Smooth muscle cell (in vitro differentiated cells): ENCODE data around the gene CPM. TPM values are rescaled to one million over a fixed set of nuclear protein-coding genes. Genes with fewer than 3 reads are reported as not detected.
A peak's percentile ranks its signal among the peaks of the same experiment; 100 is the strongest.

Source experiments
- DNase-seq: peaks from one replicate; lab custom pipeline; 2025; ENCODE audit not compliant: unreplicated experiment; lab: John Stamatoyannopoulos, UW
- H2AFZ ChIP-seq: fragments of 200-600 bp; sonication (generic); 2 replicates; pipeline ENCODE4 v1.6.0; 2016; ENCODE audit warnings: antibody characterized with exemption, low read depth, mild to moderate bottlenecking
- H3F3A ChIP-seq: fragments of 200-600 bp; sonication (generic); 2 replicates; pipeline ENCODE4 v1.6.0; 2017; ENCODE audit warnings: antibody characterized with exemption, low read depth
- H3K27ac ChIP-seq: fragments of 200-600 bp; sonication (generic); 2 replicates; pipeline ENCODE4 v1.5.1; 2016; ENCODE audit warnings: low read depth, mild to moderate bottlenecking
- H3K27me3 ChIP-seq: fragments of 200-600 bp; sonication (generic); 2 replicates; pipeline ENCODE4 v1.6.1; 2016; ENCODE audit warnings: low read depth, mild to moderate bottlenecking
- H3K36me3 ChIP-seq: fragments of 200-600 bp; sonication (generic); 2 replicates; pipeline ENCODE4 v1.5.1; 2016; ENCODE audit warnings: low read depth
- H3K4me1 ChIP-seq: fragments of 200-600 bp; sonication (generic); 2 replicates; pipeline ENCODE4 v1.5.1; 2016; ENCODE audit warnings: low read depth
- H3K4me2 ChIP-seq: fragments of 200-600 bp; sonication (generic); 2 replicates; pipeline ENCODE4 v1.6.0; 2016; ENCODE audit warnings: mild to moderate bottlenecking
- H3K4me3 ChIP-seq: fragments of 200-600 bp; sonication (generic); 2 replicates; pipeline ENCODE4 v1.5.1; 2016; ENCODE audit warnings: mild to moderate bottlenecking
- H3K79me2 ChIP-seq: fragments of 200-600 bp; sonication (generic); 2 replicates; pipeline ENCODE4 v1.6.0; 2016; ENCODE audit warnings: low read depth, mild to moderate bottlenecking
- H3K9ac ChIP-seq: fragments of 200-600 bp; sonication (generic); 2 replicates; pipeline ENCODE4 v1.6.0; 2016; ENCODE audit warnings: low read depth
- H3K9me3 ChIP-seq: fragments of 200-600 bp; sonication (generic); replicated peaks from 2 replicates; pipeline ENCODE4 v1.5.1; 2016; ENCODE audit warnings: low read depth
- H4K20me1 ChIP-seq: fragments of 200-600 bp; sonication (generic); 2 replicates; pipeline ENCODE4 v1.6.0; 2016; ENCODE audit warnings: low read depth
- WGBS: methylation state at CpG from one replicate; pipeline ENCODE4 v1.1.7; 2016; ENCODE audit warnings: low lambda C conversion rate; 5-methylcytosine and 5-hydroxymethylcytosine counted together
- polyA plus RNA-seq: library from polyadenylated mRNA; unstranded; fragments of >200 nt; fragmentation: Nextera tagmentation; extraction: Ambion mirVana; gene quantifications from 2 replicates; pipeline ENCODE4 v1.2.1, GENCODE V29; 2016
- total RNA-seq: library from RNA; depleted of rRNA; stranded (reverse); fragments of >200 nt; gene quantifications from 2 replicates; pipeline ENCODE4 v1.2.3, GENCODE V29; 2014
- TF ChIP-seq, protein P1 (sequence below): fragments of 200-600 bp; sonication (generic); IDR thresholded peaks from 2 replicates; pipeline ENCODE4 v1.5.1; 2017; ENCODE audit warnings: borderline replicate concordance, mild to moderate bottlenecking, antibody characterized with exemption; ENCODE audit not compliant: insufficient read depth, poor library complexity, severe bottlenecking

The CPM gene
- total and polyA plus RNA-seq, 2 experiments from 2014 or later = 0.57 to 6.2 TPM

GRCh38 chr12:68871921-68872320 is 61.0 kb downstream of the CPM start:
- Histone ChIP-seq H2AFZ (no peak overlapping the region), H3K9ac (no peak overlapping the region), H3K4me1 (no peaks in the 10 kb centered on the region), H3F3A (no peaks in the 10 kb centered on the region), H4K20me1 (no peaks in the 10 kb centered on the region), H3K27ac (no peak overlapping the region), H3K4me3 (no peak overlapping the region), H3K36me3 (no peaks in the 10 kb centered on the region), H3K79me2 (no peaks in the 10 kb centered on the region), H3K4me2 (no peak overlapping the region), H3K9me3 (no peaks in the 10 kb centered on the region), H3K27me3 (peaks cover 20% of the 10 kb centered on the region)
- TF ChIP-seq, protein P1, sequence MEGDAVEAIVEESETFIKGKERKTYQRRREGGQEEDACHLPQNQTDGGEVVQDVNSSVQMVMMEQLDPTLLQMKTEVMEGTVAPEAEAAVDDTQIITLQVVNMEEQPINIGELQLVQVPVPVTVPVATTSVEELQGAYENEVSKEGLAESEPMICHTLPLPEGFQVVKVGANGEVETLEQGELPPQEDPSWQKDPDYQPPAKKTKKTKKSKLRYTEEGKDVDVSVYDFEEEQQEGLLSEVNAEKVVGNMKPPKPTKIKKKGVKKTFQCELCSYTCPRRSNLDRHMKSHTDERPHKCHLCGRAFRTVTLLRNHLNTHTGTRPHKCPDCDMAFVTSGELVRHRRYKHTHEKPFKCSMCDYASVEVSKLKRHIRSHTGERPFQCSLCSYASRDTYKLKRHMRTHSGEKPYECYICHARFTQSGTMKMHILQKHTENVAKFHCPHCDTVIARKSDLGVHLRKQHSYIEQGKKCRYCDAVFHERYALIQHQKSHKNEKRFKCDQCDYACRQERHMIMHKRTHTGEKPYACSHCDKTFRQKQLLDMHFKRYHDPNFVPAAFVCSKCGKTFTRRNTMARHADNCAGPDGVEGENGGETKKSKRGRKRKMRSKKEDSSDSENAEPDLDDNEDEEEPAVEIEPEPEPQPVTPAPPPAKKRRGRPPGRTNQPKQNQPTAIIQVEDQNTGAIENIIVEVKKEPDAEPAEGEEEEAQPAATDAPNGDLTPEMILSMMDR = peak; percentile 19
- WGBS = 81% methylated on average over 6 of the region's 6 CpGs
- no peak for DNase-seq

GRCh38 chr12:68871396-68871795 is 61.6 kb downstream of the CPM start:
- Histone ChIP-seq H4K20me1 (no peaks in the 10 kb centered on the region), H3K4me3 (no peak overlapping the region), H2AFZ (no peak overlapping the region), H3K27me3 (peaks cover 20% of the 10 kb centered on the region), H3K9ac (no peak overlapping the region), H3K36me3 (no peaks in the 10 kb centered on the region), H3K9me3 (no peaks in the 10 kb centered on the region), H3F3A (no peaks in the 10 kb centered on the region), H3K79me2 (no peaks in the 10 kb centered on the region), H3K27ac (no peak overlapping the region), H3K4me2 (no peak overlapping the region), H3K4me1 (no peaks in the 10 kb centered on the region)
- no peak for DNase-seq
- TF ChIP-seq, protein P1 = no peak
- 84% methylated on average over 8 of the region's 8 CpGs for WGBS

- H3K9me3 ChIP-seq = no peaks in the 10 kb centered on the region
- no peaks in the 10 kb centered on the region for H4K20me1 ChIP-seq
- H3K9ac ChIP-seq = no peak overlapping the region
- H2AFZ ChIP-seq = no peak overlapping the region
- TF ChIP-seq, protein P1 = no peak
- 83% methylated on average over 6 of the region's 6 CpGs for WGBS
- no peak overlapping the region for H3K4me2 ChIP-seq
- peaks cover 20% of the 10 kb centered on the region for H3K27me3 ChIP-seq
- H3K79me2 ChIP-seq = no peaks in the 10 kb centered on the region
- no peaks in the 10 kb centered on the region for H3K4me1 ChIP-seq
- no peaks in the 10 kb centered on the region for H3F3A ChIP-seq
- DNase-seq = no peak
- H3K27ac ChIP-seq = no peak overlapping the region
- no peak overlapping the region for H3K4me3 ChIP-seq
- H3K36me3 ChIP-seq = no peaks in the 10 kb centered on the region
Observed at GRCh38 chr12:68870443-68870842, 62.5 kb downstream of the CPM start.

- TF ChIP-seq, protein P1 = no peak
Observed at GRCh38 chr12:68870011-68870410, 63.0 kb downstream of the CPM start.

More at GRCh38 chr12:68870011-68870410, 63.0 kb downstream of the CPM start:
- WGBS = 89% methylated on average over 5 of the region's 5 CpGs
- Histone ChIP-seq H3K27me3 (peaks cover 20% of the 10 kb centered on the region), H3K36me3 (no peaks in the 10 kb centered on the region), H3K4me2 (no peak overlapping the region), H3K9ac (no peak overlapping the region), H3K27ac (no peak overlapping the region), H4K20me1 (no peaks in the 10 kb centered on the region), H2AFZ (no peak overlapping the region), H3K4me3 (no peak overlapping the region), H3K9me3 (no peaks in the 10 kb centered on the region), H3K4me1 (no peaks in the 10 kb centered on the region), H3F3A (no peaks in the 10 kb centered on the region), H3K79me2 (no peaks in the 10 kb centered on the region)
- DNase-seq = no peak
